Activated CD8-positive, alpha-beta memory T cell treated with anti-CD3 and anti-CD28 coated beads for 36 hours (primary cell): Measurements from ENCODE around the gene ULK4. TPM values are rescaled to one million over a fixed set of nuclear protein-coding genes. Genes with fewer than 3 reads are reported as not detected.
"Not testable (repeated sequence)": the region's sequence is repeated elsewhere in the genome, so short reads cannot be mapped to it uniquely, and the experiment has no call there.

Source experiments
- CTCF ChIA-PET: fragments of 350-600 bp; sonication (Branson Sonifier 250); formaldehyde crosslinking; loops from one replicate; lab custom pipeline; 2021; ENCODE audit warnings: antibody characterized with exemption; lab: Charles Lee
- POLR2A ChIA-PET: fragments of 350-600 bp; sonication (Branson Sonifier 250); formaldehyde crosslinking; loops from one replicate; lab custom pipeline; 2021; ENCODE audit warnings: antibody characterized with exemption; lab: Charles Lee
- total RNA-seq, 2 experiments: library from RNA; stranded (reverse); gene quantifications; one replicate each; pipeline ENCODE4 v1.2.3, GENCODE V29; 2021

The ULK4 gene
- total RNA-seq, 2 experiments from 2014 or later: 11.8 to 12.3 TPM

DNA sequence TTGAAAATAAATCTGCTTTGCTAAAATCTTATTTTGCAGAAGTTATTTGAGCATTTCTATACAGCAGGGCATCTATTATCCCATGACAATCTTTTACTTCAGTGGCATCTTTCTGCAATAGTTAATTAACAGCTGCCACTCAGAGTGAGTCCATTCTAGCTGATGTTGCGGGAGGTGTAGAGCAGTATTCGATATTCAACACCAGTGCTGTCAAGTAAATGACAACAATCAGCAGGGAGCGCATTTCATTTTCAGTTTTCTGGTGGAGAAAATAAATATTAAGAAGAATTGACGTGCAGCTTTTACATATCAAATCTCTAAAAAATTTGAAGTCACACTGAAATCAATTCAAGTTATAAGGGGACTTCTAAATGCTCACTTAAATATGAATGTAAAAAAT lies 476.4 kb downstream of the ULK4 start:
- CTCF ChIA-PET: no interaction called here
- POLR2A ChIA-PET: no interaction called here

DNA sequence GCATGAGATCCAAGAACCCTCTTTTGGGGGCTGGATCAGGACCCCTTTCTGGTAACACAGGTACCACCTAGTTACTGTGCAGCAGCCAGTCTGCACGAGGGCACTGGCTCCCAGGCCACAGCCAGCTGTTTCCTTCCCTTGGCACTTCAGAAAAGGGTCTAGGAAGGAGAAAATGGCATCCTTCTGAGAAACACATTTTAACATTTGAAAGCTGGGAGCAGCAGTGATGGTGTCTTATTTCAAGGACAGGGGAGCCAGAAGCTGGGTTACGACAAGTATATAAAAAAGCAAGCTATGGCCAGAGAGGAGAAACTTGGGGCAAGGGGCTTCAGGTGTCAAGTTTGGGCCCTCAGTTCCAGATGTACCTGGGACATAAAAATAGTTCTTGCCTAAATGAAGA lies 479.8 kb downstream of the ULK4 start:
- CTCF ChIA-PET: no interaction called here

DNA sequence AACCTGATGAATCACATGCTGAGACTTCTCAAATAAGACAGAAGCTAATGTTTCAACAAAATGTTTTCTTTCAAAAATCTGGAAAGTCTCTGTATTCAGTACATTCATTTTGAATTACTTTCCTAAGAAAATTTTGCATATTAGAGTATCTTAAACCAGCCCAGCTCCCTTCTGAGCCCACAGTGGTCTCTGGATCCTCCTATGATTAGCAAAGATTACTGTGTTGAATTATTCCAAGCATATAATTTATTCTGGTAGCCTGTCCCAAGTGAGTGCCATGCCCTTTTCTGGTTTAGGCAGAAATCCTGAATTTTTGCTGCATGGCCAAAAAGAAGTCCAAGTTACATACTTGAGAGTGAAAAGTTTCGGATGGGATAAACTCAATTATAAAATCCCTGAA lies 483.6 kb downstream of the ULK4 start:
- CTCF ChIA-PET: no interaction called here
- POLR2A ChIA-PET: no interaction called here

More for the DNA sequence above, 479.8 kb downstream of the ULK4 start:
- POLR2A ChIA-PET: no interaction called here

DNA sequence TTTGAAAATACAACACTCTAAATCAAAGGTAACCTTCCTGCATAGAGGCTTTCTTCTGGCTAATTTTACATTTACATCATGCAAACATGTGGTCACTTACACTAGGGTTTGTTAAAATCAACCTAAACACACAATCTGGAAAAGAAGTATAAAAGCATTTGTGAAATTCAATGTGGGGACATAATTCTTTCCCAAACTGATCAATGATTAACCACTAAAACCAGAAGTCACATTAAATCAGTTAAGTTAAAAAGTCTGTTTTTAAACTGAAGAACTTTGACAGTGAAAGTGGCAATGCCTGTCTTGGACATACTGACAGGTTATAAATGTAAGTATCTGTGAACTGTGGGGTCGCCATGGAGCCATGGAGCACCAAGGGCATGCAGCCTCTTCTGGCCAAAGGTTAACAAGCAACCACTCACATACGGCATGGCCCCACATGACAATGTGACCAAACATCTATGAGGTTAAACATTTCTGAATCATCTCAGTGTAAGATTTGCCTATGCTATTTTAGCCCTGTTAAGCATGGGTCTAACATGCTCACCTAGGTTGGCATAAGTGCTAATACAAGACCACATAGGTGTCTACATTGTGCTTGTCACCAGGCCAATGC lies 484.4 kb downstream of the ULK4 start:
- POLR2A ChIA-PET: no interaction called here
- CTCF ChIA-PET: no interaction called here

DNA sequence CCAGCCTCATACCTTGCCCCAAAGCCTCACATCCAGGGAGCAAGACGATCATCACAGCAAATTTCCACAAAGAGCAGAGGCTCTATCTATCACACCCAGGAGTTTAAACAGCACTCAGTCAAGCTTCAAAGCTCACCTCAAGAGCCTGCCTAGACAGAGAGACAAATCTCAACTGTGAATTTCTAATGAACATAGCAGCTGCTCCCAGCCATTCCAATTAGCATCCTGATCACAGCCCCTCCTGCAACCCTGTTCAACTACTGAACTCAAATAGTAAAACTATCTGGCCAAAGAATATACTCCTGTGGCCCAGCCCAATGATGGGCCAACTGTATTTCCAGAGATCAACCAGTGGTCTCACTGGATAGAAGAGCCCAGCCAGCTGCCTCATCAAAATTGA lies 492.8 kb downstream of the ULK4 start:
- CTCF ChIA-PET: no interaction called here
- POLR2A ChIA-PET: no interaction called here

DNA sequence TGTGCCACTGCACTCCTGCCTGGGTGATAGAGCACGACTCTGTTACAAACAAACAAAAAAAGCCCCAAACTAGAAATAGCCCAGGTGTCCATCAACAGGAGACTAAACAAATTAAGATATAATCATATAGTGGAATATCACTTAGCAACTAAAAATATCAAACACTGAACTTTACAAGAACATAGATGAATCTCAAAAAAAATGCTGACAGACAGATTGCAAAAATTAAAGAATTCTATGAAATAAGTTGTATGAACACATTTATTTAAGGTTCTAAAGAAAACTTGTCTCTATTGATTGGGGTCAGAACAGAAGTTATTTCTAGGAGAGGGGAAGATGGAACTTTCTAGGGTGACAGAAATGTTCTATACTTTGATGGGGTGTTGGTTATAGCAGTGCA lies 494.4 kb downstream of the ULK4 start:
- POLR2A ChIA-PET: no interaction called here

DNA sequence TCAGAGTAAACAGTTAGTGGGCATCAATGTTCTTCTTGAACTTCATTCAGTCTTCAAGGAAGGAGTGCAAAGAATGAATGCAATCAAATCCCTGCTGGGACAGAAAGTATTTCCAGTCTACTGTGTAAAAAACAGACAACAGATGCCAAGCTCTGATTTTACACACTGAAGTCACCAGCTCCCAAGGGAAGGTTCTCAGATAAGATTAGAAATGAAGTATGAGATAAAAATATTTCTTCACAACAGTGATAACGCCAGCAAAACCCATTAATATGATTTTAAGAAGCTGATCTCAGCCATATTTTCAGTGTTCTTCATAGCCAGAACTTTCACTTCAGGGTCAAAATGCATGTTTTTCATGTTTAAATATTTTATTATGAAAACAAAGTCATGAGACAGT lies 497.0 kb downstream of the ULK4 start:
- ChIA-PET CTCF (no interaction called here), POLR2A (no interaction called here)

More for the DNA sequence above, 494.4 kb downstream of the ULK4 start:
- CTCF ChIA-PET: no interaction called here

DNA sequence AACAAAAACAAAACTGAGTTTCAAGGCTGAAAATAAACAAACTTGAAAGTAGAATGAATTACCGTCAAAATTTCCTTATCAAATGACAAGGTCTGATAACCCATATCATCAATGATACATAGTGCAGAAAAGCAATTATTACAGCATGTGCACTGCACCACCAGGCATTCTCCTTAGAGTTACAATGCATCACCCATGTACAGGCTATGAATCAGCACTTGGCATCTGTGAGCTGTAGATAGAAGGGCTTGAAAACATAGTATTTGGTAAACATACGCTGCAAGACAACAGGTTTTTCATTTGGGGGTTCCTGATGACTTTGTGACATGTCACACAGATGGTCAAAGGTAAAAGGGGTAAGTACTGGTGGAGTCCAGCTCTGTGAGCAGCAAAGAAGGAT lies 497.5 kb downstream of the ULK4 start:
- ChIA-PET CTCF (interaction anchor here (0.7 kb wide), 1 partner anchor 131 kb away, joined by 3 read pairs; no protein-coding TSS in a partner anchor), POLR2A (no interaction called here)

DNA sequence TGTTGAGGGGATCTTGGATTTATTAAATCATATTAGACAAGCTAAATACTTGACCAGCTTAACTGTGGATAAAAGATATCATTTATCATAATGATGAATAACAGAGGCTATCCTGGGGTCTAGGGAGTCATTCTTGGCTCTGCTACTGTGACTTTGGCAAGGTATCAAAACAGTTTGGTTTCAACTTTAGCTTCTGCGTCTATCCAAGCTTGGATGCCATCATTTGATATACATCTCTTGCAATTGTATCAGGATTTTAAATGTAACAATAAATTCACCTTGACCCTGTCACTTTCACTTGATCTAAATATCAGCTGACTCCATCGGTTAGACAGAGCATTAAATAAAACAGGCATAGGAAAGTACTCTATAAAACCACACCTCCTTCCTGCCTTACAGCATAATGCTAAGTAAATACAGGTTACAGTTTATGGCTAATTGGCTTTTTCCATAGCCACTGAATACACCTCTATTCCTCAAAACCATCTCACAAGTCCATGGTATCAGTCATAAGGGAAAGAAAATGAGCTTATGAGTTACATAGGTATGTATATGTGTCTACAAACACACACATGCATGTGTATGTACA lies 499.7 kb downstream of the ULK4 start:
- ChIA-PET POLR2A (no interaction called here), CTCF (no interaction called here)

DNA sequence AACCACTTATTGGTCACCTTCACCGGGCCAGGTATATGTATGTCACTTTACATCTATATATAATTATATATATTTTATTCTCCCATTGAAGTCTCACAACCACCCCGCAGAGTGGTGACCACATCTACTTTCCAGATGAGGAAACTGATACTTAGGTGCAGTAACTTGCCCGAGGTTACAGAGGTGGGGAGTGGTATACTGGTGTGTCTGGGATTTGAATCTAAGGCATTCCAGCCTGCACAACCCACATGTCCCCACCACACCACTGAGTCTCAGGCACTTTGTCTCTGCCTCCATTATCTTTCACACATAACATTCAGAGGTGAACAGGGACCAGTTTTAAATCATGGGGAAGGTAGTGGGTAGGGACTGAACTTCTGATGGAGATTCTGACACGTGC lies 501.2 kb downstream of the ULK4 start:
- CTCF ChIA-PET: no interaction called here
- POLR2A ChIA-PET: no interaction called here

DNA sequence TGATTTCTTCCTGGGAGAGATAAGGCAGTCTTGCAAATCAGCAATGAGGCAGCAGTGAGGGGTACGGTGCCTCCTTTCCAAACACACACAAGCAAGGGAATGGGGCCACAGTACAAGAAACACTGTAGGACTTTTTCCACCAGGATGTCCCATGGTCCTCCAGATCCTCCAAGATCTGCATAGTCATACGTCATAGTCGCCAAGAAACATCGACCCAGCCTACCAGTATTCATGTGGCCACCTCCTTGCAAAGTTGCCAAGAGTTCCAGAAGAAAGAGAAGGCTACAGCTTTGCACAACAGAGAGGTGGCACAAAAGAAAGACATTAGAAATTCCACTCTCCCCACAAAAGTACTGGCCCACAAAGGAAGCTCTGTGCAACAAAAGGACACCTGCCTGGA lies 504.7 kb downstream of the ULK4 start:
- POLR2A ChIA-PET: no interaction called here
- CTCF ChIA-PET: no interaction called here

DNA sequence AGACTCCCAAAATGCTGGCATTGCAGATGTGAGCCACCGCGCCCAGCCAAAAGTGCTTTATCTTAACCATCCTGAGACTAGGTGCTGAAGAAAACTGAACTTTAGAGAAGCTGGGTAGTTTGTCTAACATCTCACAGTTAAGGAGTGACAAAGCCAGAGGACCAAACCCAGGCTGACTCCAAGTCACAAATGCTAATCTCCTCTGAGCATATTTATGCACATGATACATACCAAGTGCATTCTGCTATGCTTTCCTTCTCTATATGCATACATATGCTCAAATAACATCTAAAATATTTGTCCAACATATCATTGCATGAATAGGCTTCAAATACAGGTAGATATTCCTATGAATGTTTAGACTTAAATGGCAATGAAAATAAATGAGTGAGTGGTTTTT lies 505.7 kb downstream of the ULK4 start:
- POLR2A ChIA-PET: no interaction called here
- CTCF ChIA-PET: no interaction called here

DNA sequence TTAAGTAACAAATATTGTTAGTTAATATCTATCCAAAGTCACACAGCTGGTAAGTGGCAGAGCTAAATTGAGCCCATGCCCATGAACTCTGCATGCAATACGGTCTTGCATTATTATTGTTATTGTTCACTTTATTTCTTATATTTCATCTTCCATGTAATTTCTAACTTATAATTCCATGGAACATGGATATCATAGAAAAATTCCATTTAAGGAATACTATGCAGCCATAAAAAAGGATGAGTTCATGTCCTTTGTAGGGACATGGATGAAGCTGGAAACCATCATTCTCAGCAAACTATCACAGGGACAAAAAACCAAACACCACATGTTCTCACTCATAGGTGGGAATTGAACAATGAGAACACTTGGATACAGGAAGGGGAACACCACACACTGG lies 508.3 kb downstream of the ULK4 start:
- POLR2A ChIA-PET, CTCF ChIA-PET: not testable (repeated sequence)

DNA sequence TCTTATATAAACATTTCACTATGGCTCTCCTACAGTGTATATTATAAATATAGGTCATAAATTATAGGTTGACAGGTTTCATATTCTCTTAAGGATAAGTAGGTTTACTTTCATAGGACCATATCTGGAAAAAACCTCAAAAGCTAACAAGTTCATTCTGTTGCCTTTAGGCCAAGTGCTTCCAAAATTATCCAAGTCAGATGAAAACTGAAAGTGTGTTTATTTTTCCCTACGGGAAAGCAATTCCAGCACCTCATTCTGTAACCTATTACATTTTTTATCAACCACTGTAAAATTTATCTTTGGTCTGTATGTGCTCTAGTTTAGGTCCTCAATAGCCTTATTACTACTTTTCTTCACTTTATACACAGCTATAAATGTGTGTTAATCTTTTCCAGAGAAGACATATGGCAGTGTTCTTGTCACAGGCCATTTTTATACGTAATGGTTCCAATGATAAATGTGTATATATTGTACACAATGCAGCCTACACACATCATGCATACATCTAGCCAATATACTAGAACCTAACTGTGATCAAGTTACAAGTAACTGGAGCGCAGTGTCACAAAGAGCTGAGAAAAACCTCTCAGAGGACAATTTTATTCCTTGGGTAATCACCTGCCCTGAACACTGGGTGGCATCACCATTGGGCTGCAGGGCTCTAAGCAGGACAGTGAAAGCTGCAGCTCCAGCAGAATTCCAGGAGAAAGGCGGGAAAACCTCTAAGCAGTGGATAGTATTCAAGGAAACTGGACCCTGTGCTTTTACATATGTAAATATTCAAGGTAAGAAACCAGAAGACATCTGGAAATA lies 511.3 kb downstream of the ULK4 start:
- ChIA-PET CTCF (no interaction called here), POLR2A (no interaction called here)

DNA sequence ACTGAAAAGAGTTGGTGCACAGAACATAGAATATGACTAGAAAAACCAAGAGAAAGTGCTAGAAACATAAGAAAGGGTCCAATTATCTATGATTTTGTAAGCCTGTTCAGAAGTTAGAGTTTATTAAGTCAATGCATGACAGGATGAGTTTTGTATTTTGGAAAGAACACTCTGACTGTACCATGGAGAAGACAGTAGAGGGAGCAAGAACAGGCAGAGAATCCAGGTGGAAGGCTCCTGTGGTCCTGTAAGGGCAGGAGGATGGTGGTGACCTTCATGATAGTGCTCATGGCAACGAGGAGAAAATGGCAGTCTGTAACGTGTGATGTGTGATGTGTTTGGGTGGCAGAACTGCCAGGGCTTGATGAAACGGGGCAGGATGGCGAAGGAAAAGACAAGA lies 513.5 kb downstream of the ULK4 start:
- POLR2A ChIA-PET: no interaction called here
- CTCF ChIA-PET: no interaction called here

DNA sequence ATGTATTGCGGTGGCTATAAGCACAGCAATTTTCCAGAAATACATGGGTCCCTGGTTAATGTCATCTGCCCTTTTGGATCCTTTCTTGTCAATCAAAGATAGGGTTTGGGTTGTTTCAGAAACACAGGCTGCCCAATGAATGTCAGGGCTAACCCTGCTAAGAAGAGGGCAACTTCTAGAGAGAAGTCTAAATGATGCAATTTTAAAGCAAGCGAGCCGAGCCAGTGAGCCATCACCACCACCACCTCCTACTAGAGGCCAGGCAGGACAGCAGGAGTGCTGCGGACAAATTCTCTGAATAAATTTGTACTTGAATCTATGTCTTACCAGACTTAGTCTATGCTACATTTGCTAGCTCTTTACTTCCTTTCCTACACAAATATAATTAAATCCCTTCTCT lies 514.2 kb downstream of the ULK4 start:
- POLR2A ChIA-PET: no interaction called here
- CTCF ChIA-PET: no interaction called here

DNA sequence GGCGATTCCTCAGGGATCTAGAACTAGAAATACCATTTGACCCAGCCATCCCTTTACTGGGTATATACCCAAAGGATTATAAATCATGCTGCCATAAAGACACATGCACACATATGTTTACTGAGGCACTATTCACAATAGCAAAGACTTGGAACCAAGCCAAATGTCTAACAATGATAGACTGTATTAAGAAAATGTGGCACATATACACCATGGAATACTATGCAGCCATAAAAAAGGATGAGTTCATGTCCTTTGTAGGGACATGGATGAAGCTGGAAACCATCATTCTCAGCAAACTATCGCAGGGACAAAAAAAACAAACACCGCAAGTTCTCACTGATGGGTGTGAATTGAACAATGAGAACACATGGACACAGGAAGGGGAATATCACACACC lies 515.6 kb downstream of the ULK4 start:
- CTCF ChIA-PET, POLR2A ChIA-PET: not testable (repeated sequence)

DNA sequence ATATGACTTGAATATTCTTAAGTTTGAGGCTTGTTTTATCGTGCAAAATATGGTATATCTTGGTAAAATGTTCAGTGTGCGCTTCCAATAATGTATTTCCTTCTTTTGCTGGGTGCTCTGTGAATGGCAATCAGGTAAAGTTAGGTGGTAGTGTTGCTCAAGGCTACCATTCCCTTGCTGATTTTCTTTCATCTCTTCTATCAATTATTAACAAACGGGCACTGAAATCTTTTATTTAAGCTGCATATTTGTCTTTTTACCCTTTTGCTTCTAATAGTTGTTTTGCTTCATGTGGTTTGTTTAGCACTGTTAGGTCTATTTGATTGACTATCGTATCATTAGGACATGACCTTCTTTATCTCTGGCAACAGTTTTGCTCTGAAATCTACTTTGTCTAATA lies 520.3 kb downstream of the ULK4 start:
- ChIA-PET CTCF (no interaction called here), POLR2A (no interaction called here)

DNA sequence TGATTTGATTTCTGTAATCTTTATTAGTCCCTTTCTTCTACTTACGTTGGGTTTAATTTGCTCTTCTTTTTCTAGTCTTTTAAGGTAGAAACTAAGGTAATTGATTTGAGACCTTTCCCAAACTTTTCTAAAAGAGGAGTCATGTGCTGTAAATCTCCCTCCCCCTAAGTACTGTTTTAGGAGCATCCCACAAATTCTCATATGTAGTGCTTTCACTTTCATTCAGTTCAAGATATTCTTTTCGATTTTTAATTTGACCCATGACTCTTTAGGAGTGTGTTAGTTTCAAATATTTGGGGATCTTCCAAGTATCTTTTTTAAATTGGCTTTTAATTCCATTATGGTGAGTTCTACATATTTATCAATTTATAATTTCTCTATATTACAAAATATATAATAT lies 520.8 kb downstream of the ULK4 start:
- CTCF ChIA-PET: no interaction called here
- POLR2A ChIA-PET: no interaction called here

DNA sequence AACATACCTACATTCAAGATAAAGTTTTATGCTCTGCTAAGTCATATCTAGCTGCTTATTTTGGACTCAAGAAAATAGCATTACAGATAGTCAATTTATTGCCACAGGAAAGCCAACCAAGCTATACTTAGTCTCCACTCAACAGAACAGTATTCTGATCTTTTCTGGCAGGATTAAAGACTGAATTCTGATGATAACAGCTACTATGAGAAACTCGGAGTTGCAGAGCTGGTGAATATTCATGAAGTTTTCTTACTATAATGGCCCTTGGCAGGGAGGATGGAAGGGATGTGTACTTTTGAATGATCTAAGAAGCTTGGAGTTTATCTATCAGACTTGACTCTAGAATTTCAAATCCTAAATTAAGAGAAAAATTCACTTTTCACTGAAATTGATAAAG lies 524.9 kb downstream of the ULK4 start:
- ChIA-PET POLR2A (no interaction called here), CTCF (no interaction called here)

DNA sequence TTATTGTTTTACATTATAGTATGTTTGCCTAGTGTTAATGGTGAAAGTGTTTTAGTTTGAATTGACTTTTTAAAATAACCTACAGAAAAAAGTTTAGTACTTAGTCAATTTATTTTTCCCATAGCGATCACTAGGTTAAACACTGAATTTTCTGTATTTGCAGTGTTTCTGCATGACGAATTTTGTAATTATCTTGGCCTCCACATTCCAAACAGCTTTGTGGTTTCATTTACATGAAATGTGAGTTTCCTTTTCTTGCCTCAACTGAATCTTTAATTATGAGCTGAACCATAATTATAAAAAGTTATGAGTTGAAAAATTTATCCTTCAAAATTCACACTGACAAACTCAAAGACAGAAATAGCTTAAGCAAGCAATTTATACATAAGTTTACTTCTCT lies 527.1 kb downstream of the ULK4 start:
- CTCF ChIA-PET: no interaction called here
- POLR2A ChIA-PET: no interaction called here
